Fibroblast of skin of abdomen (primary cell): ENCODE data around the gene CRYBG3.
"Not testable (repeated sequence)": the region's sequence is repeated elsewhere in the genome, so short reads cannot be mapped to it uniquely, and the experiment has no call there.

Experiments used
- DNase-seq: peaks from one replicate; pipeline ENCODE4 v3.0.0-alpha.2; 2013

Gene CRYBG3

GRCh38 chr3:97899331-97899730 is 77.5 kb downstream of the CRYBG3 start:
- DNase-seq = no peak

- no peak for DNase-seq
Measured at GRCh38 chr3:97901313-97902248, 79.8 kb downstream of the CRYBG3 start.

- not testable (repeated sequence) for DNase-seq
Measured at GRCh38 chr3:97909830-97910229, 88.0 kb downstream of the CRYBG3 start.

GRCh38 chr3:97910236-97910831 is 88.5 kb downstream of the CRYBG3 start:
- not testable (repeated sequence) for DNase-seq

DNA sequence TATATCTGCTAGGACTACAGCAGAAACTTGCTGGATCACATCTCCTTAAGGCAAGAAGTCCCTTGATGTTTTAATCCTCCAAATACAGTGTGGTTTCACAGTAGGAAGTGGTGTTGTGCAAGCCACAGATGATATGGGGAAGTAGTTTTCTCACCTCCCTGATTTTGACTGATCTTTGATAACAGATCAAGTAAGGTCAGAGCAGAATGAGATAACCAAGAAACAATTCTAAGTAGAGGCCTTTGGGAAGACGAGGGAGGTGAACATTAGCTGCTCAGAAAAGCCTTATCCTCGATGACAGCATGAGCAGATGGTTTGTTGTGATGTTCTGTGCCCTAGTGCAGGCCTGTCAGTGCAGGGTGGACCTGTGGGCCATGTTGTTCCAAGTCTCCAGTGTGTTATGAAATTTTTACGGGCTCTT is 89.1 kb downstream of the CRYBG3 start:
- no peak for DNase-seq

DNA sequence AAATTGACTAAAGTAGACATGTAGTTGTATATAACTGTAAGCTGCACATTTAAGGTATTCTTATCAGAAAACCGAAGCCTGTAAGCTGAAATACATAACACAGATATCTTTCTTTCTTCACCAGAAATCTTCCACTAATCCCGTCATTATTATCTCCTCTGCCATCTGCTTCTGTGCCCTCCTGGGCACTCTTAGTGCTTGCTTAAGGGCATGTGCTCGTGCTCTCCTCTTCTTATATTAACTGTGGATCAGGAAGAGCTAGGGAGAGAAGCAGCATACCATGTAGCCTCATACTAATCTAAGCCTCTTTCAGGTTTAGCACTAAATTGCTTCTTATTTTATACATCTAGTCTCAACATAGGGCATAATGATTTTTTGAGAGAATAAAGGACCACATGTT is 89.6 kb downstream of the CRYBG3 start:
- no peak for DNase-seq

DNA sequence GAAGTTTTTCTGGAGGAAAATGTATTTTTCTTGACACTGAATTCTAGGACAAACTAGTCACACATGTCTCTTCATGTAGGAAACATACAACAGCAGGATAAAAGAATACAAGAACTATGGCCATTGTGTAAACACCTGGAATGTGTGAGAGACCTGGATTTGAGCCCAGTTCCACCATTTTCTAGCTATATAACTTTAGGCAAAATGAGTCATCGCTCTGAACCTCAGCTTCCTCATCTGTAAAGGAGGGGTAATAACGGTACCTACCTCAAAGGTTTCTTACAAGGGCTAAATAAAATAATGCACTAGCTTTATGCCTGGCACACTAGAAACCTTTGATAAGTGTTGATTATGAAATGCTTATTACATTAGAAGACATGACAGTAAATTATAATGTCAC is 92.6 kb downstream of the CRYBG3 start:
- DNase-seq = peak; percentile 8

- no peak for DNase-seq
Measured at GRCh38 chr3:97916576-97916975, 94.8 kb downstream of the CRYBG3 start.

- DNase-seq = peak; percentile 21
Measured at GRCh38 chr3:97917813-97918536, 96.2 kb downstream of the CRYBG3 start.

- DNase-seq = no peak
Measured at GRCh38 chr3:97927704-97928103, 105.9 kb downstream of the CRYBG3 start.

- no peak for DNase-seq
Measured at GRCh38 chr3:97928986-97929385, 107.2 kb downstream of the CRYBG3 start.

- no peak for DNase-seq
Measured at GRCh38 chr3:97930018-97930417, 108.2 kb downstream of the CRYBG3 start.

DNA sequence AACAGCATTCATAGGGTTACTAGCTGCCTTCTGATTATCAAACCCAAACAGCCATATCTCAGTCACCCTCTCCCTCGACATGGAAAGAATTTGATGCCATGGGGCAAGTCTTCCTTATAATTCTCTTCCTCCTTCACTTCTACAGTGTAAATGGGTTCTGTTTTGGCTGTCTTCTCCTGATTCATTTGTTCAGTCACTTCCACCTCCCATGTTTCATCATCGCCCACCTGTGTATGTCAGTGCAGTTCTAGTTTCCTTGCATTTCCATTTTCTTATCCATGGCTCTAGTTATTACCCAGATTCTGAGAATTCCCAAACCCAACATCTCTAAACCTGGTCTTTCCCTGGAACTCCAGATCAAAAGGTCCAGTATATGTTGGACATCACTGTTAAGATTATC is 109.4 kb downstream of the CRYBG3 start:
- DNase-seq = no peak

DNA sequence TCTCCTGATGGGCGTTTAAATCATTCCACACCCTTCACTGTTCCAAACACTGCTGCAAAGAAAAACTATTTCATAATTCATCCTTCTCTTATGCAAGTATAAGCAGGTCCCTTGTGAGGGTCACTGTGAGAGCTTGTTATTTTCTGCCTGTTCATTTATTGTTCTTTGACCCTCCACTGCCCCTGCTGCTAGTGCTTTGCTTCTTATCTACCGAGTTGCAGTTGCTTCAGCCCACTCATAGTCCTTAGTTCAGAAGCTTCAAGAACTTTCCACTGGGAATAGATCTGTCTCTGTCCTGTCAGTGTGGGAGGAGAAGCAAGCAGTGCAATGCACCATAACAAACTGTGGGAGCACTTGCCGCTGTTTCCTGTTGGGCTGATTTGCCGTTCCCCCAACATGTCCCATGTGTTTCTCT is 110.6 kb downstream of the CRYBG3 start:
- no peak for DNase-seq

- DNase-seq = no peak
Measured at GRCh38 chr3:97934980-97935695, 113.3 kb downstream of the CRYBG3 start.

DNA sequence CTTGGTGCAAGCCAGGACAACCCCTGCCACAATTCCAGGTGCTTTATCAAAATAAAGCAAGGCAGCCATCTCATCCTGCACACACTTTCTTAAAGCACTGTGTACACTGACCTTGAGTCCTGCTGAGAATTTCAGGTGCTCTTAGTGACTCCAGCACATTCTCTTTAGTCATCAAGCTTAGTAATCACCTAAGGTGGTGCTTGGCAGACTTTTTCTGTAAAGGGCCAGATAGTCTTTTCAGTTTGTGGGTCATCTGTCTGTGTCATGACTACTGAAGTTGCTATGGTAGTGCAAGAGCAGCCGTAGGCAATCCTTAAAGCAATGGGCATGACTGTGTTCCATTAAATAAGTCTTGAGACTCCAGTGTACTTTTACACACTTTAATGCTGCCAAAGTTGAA is 114.0 kb downstream of the CRYBG3 start:
- DNase-seq = no peak

DNA sequence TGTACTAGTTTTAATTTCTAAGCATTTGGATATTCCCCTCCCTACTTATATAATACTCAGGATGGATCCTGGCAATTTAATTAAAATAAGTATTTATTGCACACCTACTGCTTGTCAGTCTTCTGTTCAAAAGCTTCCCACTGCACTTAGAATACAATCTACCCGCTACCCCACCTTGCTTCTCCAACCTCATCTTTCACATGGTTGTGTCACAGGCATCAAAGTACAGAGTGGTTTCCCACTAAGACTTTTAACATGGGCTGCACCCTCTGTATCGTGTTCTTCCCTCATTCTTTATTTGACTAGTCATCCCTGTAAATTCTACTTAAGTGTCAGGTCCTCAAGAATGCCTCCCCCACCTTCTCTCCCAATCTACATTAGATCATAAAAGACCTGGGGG is 115.4 kb downstream of the CRYBG3 start:
- peak; percentile 12 for DNase-seq

DNA sequence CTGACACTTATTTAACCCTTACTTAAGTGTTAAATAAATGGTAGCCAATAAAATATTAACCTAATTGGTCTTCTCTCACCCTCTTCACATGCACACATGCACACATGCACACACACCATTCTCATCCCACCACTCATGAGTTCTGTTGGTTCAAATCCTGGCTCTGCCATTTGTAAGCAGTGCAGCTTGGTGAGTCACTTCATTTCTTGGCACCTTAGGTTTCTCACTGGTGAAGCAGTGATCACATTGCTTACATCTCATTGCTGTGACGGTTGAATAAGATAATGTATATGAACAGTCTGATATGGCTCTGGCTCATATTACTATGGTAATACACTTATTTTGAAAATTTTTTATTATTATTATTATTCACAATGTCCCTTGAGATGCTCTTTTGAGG is 116.6 kb downstream of the CRYBG3 start:
- no peak for DNase-seq

GRCh38 chr3:97939401-97939800 is 117.6 kb downstream of the CRYBG3 start:
- DNase-seq = no peak

DNA sequence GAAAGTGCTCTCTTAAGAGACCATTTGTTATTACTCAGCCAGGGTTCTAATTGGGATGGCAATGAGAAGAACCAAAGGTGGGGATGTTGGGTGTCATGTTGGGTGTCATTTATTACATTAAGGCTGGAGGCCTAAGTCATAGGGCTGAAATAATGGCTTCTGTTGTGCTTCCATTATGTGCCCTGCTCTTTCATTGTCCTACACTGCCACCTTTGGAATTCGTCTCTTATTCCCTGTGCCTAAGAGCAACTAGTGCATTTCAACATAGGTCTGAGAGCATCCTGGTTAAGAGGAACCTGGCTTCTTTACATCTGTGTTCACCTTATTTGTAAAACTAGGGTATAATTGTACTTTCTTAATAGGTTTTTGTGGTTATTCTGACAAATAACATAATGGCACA is 118.2 kb downstream of the CRYBG3 start:
- no peak for DNase-seq

- DNase-seq = no peak
Measured at GRCh38 chr3:97942801-97943546, 121.2 kb downstream of the CRYBG3 start.
